Thymus (tissue), 11 donors: Measurements from ENCODE around the gene CLEC18B. TPM values are rescaled to one million over a fixed set of nuclear protein-coding genes. Genes with fewer than 3 reads are reported as not detected.

Experiments
- DNase-seq, 9 donors: peaks; one replicate each; pipeline ENCODE4 v3.0.0-alpha.2; 2013; ENCODE audit warnings: low spot score in 9 of 9, low read depth in 6 of 9, missing footprints in 1 of 9
- H3K27ac ChIP-seq, 2 donors: one replicate each; pipeline ENCODE4 v1.5.1; 2013; ENCODE audit warnings: control low read depth in 1 of 2, low read depth in 1 of 2, low read length in 1 of 2, mild to moderate bottlenecking in 1 of 2, moderate library complexity in 1 of 2
- H3K27me3 ChIP-seq, 2 donors: one replicate each; pipeline ENCODE4 v1.5.1; 2013; ENCODE audit warnings: low read length in 1 of 2; ENCODE audit not compliant: control insufficient read depth in 2 of 2, insufficient read depth in 1 of 2
- H3K36me3 ChIP-seq, 2 donors: one replicate each; pipeline ENCODE4 v1.5.1; 2013; ENCODE audit warnings: low read length in 1 of 2, mild to moderate bottlenecking in 1 of 2, moderate library complexity in 1 of 2; ENCODE audit not compliant: control insufficient read depth in 2 of 2, insufficient read depth in 2 of 2
- H3K4me1 ChIP-seq, 2 donors: one replicate each; pipeline ENCODE4 v1.5.1; 2013; ENCODE audit warnings: low read length in 2 of 2; ENCODE audit not compliant: control insufficient read depth in 2 of 2, insufficient read depth in 2 of 2
- H3K4me3 ChIP-seq, 2 donors: one replicate each; pipeline ENCODE4 v1.5.1; 2013; ENCODE audit warnings: low read length in 2 of 2, control low read depth in 1 of 2, mild to moderate bottlenecking in 1 of 2
- H3K9me3 ChIP-seq, 2 donors: one replicate each; pipeline ENCODE4 v1.5.1; 2013; ENCODE audit warnings: low read length in 1 of 2, mild to moderate bottlenecking in 1 of 2; ENCODE audit not compliant: control insufficient read depth in 2 of 2, insufficient read depth in 1 of 2
- WGBS: extraction: QIAGEN DNeasy Blood & Tissue Kit; methylation state at CpG from one replicate; pipeline ENCODE4 v1.1.7; 2013; 5-methylcytosine and 5-hydroxymethylcytosine counted together
- polyA plus RNA-seq: library from polyadenylated mRNA; stranded (reverse); fragments of 200-250 nt; gene quantifications from one replicate; pipeline ENCODE4 v1.2.3, GENCODE V29; 2013
- total RNA-seq: library from RNA; stranded (reverse); fragments of 120-200 nt; gene quantifications from one replicate; pipeline ENCODE4 v1.2.4, GENCODE V29; 2013
- donor health status: healthy.

Gene CLEC18B
- total and polyA plus RNA-seq, 2 donors: 0.28 to 2.6 TPM

DNA sequence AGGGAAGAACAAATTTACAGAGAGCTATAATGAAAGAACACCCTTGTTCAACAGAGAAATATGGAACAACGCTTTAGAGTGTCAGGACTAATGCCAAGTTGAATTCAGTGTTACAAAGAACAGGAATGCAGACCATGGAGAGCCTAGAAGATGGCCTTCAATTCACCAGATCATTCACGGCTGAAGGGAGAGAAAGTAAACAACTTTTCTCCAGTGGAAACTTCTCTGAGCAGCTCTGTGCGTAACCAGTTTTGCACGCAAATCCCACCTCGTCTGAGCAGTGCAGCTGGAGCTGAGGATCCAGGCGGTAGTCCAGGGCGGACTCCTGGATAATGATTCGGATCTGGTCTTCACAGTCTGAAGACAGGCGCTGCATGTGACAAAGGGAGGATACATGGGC, 40.5 kb upstream of the CLEC18B start:
- Histone ChIP-seq H3K27me3 (no peaks in the 10 kb centered on the region), H3K27ac (no peak overlapping the region), H3K9me3 (no peaks in the 10 kb centered on the region), H3K4me1 (no peaks in the 10 kb centered on the region), H3K36me3 (peaks cover 66 to 67% of the 10 kb centered on the region in 2 donors), H3K4me3 (no peak overlapping the region)
- no peak for DNase-seq
- WGBS: 97% methylated on average over 9 of the region's 9 CpGs

DNA sequence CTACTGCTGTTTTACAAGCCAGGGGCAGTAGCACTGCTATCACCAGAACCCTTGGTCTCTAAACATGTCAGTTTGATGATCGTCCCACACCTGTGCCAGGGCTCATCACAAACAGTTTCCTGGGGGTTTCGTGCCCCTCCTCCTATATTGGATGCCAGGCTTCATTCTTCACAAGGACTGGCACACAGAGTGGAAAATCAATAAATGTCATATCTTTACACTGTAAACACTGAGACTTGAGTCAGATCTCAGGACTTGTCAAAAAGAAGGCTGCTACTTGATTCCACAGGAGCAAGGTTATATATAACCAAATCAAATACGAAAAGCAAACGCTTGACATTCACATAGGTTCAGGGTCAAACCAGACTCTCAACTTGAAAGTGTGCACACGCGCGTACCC, 39.3 kb upstream of the CLEC18B start:
- H3K9me3 ChIP-seq: no peaks in the 10 kb centered on the region
- H3K4me1 ChIP-seq: no peaks in the 10 kb centered on the region
- H3K27ac ChIP-seq: no peak overlapping the region
- no peaks in the 10 kb centered on the region for H3K27me3 ChIP-seq
- DNase-seq: no peak
- H3K4me3 ChIP-seq: no peak overlapping the region
- 98% methylated on average over 7 of the region's 7 CpGs for WGBS
- peaks cover 71 to 74% of the 10 kb centered on the region in 2 donors for H3K36me3 ChIP-seq

DNA sequence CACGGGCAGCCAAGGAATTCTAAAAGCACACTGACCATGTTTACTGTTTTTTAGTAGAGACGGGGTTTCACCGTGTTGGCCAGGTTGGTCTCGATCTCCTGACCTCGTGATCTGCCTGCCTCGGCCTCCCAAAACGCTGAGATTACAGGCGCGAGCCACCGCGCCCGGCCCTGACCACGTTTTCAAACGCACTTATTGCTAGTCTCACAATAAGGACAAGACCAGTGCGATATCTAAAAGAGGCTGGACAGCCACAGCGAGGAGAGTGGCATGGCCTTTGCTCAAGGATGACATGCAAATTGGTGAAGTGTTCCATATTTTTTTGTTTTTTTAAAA, 35.0 kb upstream of the CLEC18B start:
- H3K4me3 ChIP-seq: no peak overlapping the region
- no peaks in the 10 kb centered on the region for H3K4me1 ChIP-seq
- DNase-seq: no peak
- no peaks in the 10 kb centered on the region for H3K9me3 ChIP-seq
- WGBS: 98% methylated on average over 16 of the region's 16 CpGs
- peaks cover 62 to 77% of the 10 kb centered on the region in 2 donors for H3K36me3 ChIP-seq
- H3K27ac ChIP-seq: no peak overlapping the region
- H3K27me3 ChIP-seq: no peaks in the 10 kb centered on the region

DNA sequence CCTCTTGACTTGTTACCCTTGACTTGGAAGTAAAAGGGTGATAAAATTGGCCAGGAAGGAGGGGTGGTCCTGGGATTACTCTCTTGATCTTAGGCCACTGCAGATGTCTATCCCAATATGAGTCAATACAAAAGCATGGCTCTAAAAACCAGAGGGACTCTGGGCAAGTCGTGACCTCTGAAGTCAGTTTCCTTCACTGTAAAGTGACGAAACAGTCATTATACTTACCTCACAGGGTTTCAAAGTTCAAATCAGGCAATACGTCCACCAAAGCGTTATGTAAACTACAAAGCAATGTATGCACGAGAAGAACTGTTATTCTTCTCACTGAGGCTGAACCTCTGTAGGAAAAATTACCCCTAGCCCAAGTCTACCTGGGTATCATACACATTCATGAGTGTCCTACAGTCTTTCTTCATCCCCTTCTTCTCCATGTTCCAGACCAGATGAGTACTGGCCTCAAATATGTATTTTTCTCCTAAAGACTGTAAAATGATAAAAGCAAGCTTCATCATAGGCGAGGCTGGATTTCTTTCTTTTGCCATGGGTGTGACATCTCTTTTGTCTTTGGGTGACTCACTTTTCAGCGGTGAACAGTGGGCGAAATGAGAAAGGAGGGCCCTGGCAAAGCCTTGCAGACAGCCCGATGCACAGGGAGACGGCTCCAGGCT, 34.5 kb upstream of the CLEC18B start:
- no peaks in the 10 kb centered on the region for H3K27me3 ChIP-seq
- DNase-seq: no peak
- peaks cover 67 to 78% of the 10 kb centered on the region in 2 donors for H3K36me3 ChIP-seq
- WGBS: 91% methylated on average over 10 of the region's 10 CpGs
- no peaks in the 10 kb centered on the region for H3K9me3 ChIP-seq
- H3K4me1 ChIP-seq: no peaks in the 10 kb centered on the region
- H3K4me3 ChIP-seq: no peak overlapping the region
- no peak overlapping the region for H3K27ac ChIP-seq

DNA sequence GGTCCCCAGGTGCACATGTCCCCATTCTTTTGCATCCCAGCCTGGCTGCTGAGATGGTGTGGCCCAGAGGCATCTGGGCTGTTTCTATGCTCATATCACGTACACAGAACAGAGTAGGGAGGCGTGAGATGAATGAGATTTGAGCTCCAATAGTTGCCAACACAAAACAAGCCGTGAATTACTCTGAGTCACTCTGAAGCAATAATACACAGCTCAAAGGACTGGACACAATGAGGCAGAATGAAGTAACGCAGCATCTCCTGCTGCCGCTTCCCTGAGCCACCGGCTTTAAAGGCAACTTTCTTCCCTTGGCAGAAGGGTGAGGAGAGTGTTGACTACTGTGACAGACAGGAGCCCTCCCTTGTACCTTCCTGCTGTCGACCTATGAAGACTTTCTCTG, 33.9 kb upstream of the CLEC18B start:
- no peaks in the 10 kb centered on the region for H3K9me3 ChIP-seq
- peaks cover 63 to 74% of the 10 kb centered on the region in 2 donors for H3K36me3 ChIP-seq
- no peak for DNase-seq
- H3K4me1 ChIP-seq: no peaks in the 10 kb centered on the region
- H3K27me3 ChIP-seq: no peaks in the 10 kb centered on the region
- 98% methylated on average over 7 of the region's 7 CpGs for WGBS
- no peak overlapping the region for H3K4me3 ChIP-seq
- no peak overlapping the region for H3K27ac ChIP-seq

DNA sequence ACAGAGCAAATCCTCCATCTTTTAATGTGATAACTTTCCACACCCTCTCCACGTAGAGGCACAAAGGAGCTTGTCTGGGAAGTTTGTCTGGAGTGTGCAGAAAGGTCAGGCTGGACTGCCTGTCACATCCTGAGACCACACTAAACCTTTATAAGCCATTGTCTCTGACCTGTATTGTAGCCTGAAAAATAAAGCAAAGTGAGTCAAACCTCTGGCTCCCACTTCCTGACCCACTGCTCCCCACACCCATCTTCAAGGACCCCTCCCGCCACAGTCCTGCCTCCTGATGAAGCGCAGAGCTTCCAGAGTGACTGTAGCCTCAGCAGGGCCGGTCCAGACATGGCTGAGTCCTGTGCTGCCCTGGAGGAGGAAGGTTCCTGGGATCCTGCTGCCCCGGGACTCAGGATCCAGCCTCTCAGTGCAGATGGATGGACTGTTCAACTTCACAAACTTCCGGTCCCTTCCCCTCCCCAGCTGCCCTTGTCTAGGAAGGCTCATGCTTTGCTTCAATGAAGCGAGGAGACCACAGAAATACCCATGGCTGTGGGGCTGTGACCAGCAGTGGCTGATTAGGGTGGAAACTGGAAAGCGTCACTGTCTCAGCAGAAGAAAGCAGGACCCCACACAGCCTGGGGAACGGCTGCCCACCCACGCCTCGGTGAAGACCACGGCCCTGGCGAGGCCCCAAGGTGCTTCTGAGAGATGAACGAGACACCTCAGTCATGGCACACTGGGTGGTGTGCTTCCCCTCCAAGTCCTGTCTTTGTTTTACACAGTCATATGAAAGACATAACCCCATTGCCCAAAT, 30.9 kb upstream of the CLEC18B start:
- DNase-seq: no peak
- Histone ChIP-seq H3K9me3 (no peaks in the 10 kb centered on the region), H3K27me3 (no peaks in the 10 kb centered on the region), H3K4me3 (no peak overlapping the region), H3K4me1 (peaks cover 0 to 3% of the 10 kb centered on the region in 2 donors), H3K36me3 (peaks cover 58 to 61% of the 10 kb centered on the region in 2 donors), H3K27ac (no peak overlapping the region)
- 96% methylated on average over 14 of the region's 14 CpGs for WGBS

DNA sequence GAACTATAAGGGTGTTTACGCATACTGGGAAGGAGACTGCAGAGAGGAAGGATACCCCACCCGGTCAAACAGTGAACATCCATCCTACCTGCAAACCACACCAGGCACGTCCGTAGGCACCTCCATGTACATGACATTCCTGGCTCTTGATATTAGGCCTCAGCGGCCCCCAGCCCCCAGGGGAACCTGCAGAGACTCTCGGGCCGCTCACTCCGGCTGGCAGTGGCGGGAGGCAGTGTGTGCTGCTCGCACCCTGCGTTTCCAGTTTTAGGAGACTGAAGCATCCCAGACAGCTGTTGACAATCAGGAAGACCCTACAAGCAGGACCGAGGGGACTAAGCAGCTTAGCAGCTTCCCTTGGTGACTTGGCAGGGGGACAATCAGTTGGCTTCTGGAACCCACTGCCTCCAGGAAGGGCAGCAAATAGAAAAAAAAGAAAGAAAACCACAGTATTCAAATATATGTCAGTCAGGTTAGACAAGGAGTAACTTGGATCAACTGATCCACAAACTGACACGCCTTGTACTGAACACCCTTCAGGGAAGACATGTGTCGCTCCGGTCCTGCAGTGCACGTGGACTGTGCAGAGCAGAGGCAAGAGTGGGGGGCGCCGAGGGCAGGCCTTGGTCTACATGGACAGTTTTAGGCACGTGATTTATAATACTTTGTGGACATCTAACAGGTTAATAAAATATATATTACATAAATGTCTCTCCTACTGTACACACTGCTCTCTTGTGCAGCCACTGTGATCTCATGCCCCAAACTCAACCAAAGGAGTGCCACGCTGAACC, 29.9 kb upstream of the CLEC18B start:
- WGBS: 99% methylated on average over 20 of the region's 20 CpGs
- no peak for DNase-seq

DNA sequence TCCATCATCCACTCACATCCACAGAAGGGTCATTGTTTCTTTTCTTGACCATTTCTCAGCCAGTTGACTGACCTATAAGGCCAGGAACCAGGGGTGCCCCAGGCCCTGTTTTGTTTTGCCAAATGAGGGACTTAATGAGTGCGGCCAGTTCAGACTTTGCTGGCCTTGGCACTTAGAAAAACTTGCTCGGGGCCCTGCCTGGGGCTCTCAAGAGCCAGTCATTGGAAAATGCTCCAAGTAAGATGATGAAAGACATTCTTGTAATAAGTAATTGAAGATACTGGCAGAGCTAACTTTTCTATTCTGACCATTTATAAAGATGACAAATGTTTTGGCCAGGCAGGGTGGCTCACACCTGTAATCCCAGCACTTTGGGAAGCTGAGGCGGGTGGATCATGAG, 29.0 kb upstream of the CLEC18B start:
- peaks cover 0 to 3% of the 10 kb centered on the region in 2 donors for H3K4me1 ChIP-seq
- no peak for DNase-seq
- H3K4me3 ChIP-seq: no peak overlapping the region
- WGBS: 96% methylated on average over 3 of the region's 3 CpGs
- H3K36me3 ChIP-seq: peaks cover 44 to 45% of the 10 kb centered on the region in 2 donors
- no peaks in the 10 kb centered on the region for H3K27me3 ChIP-seq
- H3K27ac ChIP-seq: no peak overlapping the region
- H3K9me3 ChIP-seq: no peaks in the 10 kb centered on the region

More for the DNA sequence above, 29.9 kb upstream of the CLEC18B start:
- H3K4me3 ChIP-seq: no peak overlapping the region
- H3K27ac ChIP-seq: no peak overlapping the region
- peaks cover 53 to 54% of the 10 kb centered on the region in 2 donors for H3K36me3 ChIP-seq
- H3K4me1 ChIP-seq: peaks cover 0 to 3% of the 10 kb centered on the region in 2 donors
- no peaks in the 10 kb centered on the region for H3K9me3 ChIP-seq
- no peaks in the 10 kb centered on the region for H3K27me3 ChIP-seq

DNA sequence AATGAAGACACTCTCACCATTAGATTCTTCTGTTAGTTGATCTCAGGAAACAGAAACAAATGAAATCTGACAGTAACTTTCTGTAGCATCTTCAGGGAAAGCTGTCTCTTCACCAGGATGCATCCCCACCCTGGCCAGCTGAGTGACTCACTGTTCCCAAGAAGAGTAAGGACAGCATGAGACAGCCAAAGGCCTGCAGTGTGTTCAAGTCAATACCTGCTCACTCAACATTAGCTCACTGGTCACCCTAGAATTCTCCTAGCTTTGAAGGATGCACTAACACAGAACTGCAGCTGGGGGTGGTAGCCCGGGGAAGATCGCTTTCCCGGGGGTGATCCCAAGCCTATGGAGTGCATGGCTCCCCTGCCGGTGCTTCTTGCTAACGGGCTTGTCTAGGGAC, 28.2 kb upstream of the CLEC18B start:
- 98% methylated on average over 5 of the region's 5 CpGs for WGBS
- DNase-seq: no peak
- Histone ChIP-seq H3K4me3 (no peak overlapping the region), H3K4me1 (peaks cover 0 to 3% of the 10 kb centered on the region in 2 donors), H3K27ac (no peak overlapping the region), H3K27me3 (no peaks in the 10 kb centered on the region), H3K36me3 (peaks cover 39 to 42% of the 10 kb centered on the region in 2 donors), H3K9me3 (no peaks in the 10 kb centered on the region)
